Measurements from ENCODE around the gene CCN2.

The CCN2 gene

DNA sequence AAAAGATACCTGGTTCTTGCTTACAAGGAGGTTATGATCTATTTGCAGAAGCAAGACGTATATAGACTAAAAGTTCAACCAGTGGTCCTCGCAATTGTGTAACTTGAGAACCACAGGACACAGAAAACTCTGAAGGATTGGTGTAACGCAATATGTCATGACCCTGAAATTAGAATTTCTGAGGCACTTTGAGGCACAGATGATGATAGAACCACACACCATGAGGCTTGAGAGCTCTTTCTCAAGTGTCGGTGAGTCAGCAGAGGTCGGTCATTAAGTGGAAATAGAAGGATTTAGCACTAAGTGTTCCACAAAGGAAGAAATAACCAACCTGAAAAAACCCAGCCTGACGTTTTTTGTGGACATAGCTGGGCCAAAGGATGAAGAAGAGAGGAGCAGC lies 15.3 kb upstream of the CCN2 start:
- DNase-seq = no peak

- no peak for DNase-seq
Observed at GRCh38 chr6:131963063-131963462, 11.9 kb upstream of the CCN2 start.

- no peak for DNase-seq
Observed at GRCh38 chr6:131960371-131961133, 9.4 kb upstream of the CCN2 start.

DNA sequence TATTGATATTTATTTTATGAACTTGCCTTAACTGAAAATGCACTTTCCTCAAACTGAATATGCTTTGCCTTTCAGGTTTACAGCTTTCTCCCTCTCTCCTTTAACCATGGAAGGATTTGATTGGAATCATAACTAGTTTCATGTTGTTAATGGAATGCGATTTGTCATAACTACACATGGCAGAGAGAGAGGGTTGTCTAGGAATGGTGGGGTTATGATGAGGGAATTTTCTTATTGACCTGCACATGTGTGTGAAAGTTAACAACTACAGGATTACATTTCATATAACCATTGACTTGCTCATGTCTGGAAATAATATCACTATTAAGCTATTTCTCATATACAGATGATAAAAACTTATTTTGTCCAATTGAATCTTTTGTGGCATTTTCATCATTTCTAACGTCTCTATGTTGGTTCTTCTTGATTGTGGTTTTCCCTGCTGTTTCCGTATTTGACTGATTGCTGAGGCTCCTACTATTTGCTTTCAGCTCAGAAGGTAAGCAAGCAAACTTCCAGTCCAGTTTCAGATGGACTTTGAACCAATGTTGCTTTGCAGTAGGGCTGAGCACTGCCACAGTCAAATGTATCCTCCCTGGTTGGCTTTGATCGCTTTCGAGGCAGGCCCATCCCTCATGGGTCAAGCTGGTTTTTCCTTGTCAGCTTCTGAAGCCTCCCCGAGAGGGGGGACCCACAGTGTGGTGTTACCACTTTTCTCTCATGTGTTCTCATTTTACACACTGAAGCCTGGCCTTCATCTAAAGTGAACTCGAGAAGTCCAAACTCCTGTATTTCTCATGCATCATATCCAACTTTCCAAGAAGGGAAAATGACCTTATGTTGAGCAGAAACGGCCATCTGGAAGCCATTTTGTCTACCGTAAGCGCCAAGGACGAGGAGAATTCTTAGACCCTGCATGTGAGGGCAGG lies 7.6 kb upstream of the CCN2 start:
- DNase-seq = no peak

- no peak for DNase-seq
Observed at GRCh38 chr6:131958095-131958494, 6.9 kb upstream of the CCN2 start.

GRCh38 chr6:131955876-131956275 lies 4.7 kb upstream of the CCN2 start:
- DNase-seq = no peak

DNA sequence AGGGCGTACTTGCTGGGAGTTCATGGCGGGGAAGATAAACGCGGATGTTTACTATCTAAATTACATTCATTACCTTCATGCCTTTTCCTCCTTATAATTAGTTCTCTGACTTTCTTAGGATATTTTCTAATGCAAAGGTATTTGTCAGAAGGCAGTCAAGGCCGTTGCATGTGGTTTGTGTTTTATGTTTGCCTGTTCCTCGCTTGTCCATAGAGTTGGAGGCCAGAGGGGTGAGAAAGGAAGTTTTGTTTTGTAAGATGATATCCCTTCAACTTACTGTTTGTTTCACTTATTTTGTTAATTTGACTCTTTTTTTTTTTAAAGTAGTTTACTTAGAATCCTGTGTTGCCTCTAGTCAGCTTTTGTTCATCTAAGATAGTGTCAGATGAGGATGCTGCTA lies 4.0 kb upstream of the CCN2 start:
- DNase-seq = no peak

- DNase-seq = no peak
Observed at GRCh38 chr6:131954775-131955107, 3.6 kb upstream of the CCN2 start.

GRCh38 chr6:131954059-131954774 lies 3.0 kb upstream of the CCN2 start:
- no peak for DNase-seq

DNA sequence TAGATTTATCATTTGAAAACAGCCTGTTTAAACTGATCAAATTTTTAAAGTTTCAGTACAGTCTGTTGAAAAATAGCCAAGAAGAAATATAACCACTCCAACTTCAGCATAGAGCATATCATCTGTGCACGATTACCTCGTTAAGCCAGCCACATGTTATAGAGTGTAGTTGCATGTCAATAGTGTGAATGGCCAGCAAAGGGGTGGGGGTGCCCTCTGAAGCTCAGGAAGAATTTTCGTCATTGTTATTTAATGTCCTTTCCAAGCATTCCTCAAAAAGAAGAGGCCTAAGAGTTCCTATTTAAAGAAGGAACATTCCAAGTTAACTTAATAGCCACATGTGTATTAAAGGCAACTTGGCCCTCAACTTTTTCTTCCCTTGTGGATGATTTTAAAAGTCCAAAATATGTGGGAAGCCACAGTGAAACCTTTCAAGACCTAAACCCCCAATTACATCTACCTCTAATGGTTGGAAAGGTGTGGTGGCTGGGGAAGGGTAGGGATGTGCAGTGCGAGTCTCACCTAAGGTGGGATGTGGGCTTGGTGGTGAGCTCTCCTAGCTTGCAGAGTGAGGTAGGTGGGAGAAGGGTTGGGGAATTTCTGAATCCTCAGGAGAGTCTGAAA lies 1.8 kb upstream of the CCN2 start:
- no peak for DNase-seq

DNA sequence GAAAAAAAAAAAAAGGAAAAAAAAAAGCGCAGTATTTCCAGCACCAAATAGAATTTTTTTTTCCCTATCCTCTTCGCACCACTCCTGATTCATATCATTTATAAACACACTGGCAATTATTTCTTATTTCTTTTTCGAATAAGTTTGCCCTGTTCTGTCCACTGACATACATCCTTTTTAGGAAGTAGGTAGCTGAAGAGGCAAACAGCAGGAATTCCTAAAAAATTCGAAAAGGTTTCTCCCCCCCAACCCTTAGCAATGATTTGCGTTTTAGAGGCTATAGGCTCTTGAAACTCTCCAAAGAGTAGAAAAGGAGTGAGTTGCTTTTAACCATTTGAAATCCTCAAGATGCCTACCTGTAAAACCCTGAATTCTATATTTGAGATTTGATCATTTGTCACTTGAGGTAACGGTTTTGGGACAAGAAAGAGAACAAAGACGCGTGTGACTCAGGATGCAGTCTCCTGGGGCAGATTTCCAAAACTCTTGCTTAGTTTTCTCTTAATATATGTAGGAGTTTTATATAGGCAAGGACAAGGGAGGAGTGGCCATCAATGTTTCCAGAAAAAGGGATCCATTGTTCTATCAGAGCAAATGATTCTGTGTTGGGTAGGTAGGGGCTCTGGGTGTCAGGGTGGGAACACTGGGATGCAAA lies 531 bp upstream of the CCN2 start:
- no peak for DNase-seq

DNA sequence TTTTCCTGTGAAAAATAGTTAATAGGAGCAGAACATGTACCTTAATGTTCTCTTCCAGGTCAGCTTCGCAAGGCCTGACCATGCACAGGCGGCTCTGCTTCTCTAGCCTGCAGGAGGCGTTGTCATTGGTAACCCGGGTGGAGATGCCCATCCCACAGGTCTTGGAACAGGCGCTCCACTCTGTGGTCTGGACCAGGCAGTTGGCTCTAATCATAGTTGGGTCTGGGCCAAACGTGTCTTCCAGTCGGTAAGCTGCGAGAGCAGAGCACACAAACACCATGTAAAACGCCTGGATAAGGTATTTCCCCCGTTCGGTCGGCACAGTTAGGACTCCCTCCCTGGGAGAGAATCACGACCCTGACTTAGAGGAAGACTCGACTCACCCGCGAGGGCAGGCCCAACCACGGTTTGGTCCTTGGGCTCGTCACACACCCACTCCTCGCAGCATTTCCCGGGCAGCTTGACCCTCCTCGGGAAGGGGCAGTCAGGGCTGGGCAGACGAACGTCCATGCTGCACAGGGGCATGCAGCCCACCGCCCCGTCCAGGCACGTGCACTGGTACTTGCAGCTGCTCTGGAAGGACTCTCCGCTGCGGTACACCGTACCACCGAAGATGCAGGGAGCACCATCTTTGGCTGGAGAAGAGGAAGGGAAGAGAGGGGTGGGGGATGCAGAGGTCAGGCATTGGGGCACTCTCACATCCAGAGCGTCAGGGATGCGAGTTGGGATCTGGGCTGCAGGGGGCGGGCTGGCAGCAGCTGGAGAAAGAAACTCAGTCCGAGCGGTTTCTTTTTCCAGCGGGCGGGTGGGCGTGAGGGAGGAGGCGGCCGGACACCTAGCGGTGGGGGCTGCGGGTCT lies 1.0 kb downstream of the CCN2 start:
- peak; percentile 6 for DNase-seq

GRCh38 chr6:131949620-131949908 lies 1.6 kb downstream of the CCN2 start:
- DNase-seq = no peak

GRCh38 chr6:131948692-131949619 lies 2.2 kb downstream of the CCN2 start:
- DNase-seq = no peak

DNA sequence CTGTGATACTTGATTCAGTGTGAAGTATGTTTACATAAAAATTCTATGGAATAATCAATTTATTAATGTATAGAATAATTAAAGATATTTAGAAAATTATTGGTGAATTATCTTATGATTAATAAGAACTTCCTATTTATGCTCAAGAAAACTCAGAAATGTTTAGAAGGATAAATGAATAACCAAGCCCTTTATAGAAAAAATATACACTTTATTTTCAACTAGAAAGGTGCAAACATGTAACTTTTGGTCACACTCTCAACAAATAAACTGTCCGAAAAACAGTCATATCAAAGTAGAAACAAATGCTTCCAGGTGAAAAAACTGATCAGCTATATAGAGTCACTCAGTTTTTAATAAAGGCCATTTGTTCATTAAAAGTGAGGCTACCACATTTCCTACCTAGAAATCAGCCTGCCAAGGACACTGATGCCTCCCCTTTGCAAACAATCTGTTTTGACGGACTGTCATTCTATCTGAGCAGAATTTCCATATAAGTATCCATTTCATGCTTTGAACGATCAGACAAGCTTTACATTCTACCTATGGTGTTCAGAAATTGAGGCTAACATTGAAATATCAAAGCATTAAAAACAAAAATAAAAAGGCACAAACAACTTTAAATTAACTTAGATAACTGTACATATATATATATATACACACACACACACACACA lies 3.0 kb downstream of the CCN2 start:
- DNase-seq = no peak

- no peak for DNase-seq
Observed at GRCh38 chr6:131946992-131947955, 3.9 kb downstream of the CCN2 start.

- DNase-seq = no peak
Observed at GRCh38 chr6:131946404-131946991, 4.7 kb downstream of the CCN2 start.

- DNase-seq = no peak
Observed at GRCh38 chr6:131945971-131946370, 5.2 kb downstream of the CCN2 start.
